GM12801 (cell line): ENCODE measurements around the gene PTCD2.

ENCODE experiments used
- TF ChIP-seq, protein P1 (sequence below): IDR thresholded peaks from one replicate; pipeline ENCODE4 v1.5.1; 2011; ENCODE audit warnings: control low read depth; ENCODE audit not compliant: insufficient read length; ENCODE audit errors: extremely low read depth

PTCD2 gene

DNA sequence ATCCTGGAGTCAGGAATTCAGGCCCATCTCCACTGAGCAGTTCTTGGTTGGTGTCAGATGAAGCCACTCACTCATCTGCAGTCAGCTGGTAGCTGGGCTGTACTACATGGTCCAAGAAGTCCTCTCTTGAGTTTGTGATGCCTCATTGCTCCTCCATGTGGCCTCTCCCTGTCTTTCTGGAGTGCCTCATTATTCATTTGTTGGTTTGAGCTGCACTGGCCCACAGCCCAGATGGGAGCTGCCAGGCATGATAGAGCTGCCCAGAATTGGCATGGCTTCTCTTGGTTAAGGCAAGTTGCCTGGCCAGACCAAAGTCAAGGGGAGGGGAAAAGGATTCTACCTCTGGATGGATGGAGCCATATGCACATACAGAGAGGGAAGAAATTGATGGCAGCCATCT, 8.0 kb downstream of the PTCD2 start:
- TF ChIP-seq, protein P1, sequence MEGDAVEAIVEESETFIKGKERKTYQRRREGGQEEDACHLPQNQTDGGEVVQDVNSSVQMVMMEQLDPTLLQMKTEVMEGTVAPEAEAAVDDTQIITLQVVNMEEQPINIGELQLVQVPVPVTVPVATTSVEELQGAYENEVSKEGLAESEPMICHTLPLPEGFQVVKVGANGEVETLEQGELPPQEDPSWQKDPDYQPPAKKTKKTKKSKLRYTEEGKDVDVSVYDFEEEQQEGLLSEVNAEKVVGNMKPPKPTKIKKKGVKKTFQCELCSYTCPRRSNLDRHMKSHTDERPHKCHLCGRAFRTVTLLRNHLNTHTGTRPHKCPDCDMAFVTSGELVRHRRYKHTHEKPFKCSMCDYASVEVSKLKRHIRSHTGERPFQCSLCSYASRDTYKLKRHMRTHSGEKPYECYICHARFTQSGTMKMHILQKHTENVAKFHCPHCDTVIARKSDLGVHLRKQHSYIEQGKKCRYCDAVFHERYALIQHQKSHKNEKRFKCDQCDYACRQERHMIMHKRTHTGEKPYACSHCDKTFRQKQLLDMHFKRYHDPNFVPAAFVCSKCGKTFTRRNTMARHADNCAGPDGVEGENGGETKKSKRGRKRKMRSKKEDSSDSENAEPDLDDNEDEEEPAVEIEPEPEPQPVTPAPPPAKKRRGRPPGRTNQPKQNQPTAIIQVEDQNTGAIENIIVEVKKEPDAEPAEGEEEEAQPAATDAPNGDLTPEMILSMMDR: no peak

GRCh38 chr5:72330712-72331111, 10.5 kb downstream of the PTCD2 start:
- TF ChIP-seq, protein P1: no peak

GRCh38 chr5:72337159-72337558, 17.0 kb downstream of the PTCD2 start:
- TF ChIP-seq, protein P1: no peak

- TF ChIP-seq, protein P1: no peak
Measured at GRCh38 chr5:72338689-72339209, 18.6 kb downstream of the PTCD2 start.

- TF ChIP-seq, protein P1: no peak
Measured at GRCh38 chr5:72346398-72346797, 26.2 kb downstream of the PTCD2 start.

DNA sequence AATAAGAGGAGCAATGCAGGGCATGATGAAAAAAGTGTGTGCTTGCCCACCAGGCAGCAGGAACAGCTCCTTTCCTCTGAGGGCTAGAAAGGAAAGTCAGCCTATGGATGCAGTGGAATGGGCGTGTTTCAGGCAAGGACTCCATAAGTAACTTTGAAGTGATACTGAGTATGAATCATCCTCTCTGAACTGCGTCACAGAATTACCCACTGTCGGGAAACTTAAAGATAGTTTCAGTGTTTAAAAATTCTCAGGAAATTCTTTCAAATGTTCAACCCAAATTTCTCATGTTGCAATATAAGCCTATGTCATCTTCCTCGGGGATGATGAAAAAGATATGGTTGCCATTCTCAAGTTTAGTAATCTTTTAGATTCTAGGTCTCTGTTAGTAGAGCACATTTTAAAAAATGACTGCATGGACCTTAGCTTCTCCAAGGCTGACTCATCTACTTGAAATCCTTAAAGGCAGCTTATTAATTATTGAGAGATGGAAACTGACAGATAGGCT, 27.7 kb downstream of the PTCD2 start:
- TF ChIP-seq, protein P1: no peak

- TF ChIP-seq, protein P1: no peak
Measured at GRCh38 chr5:72351376-72351775, 31.2 kb downstream of the PTCD2 start.
